Middle frontal gyrus (tissue), 1 donor: ENCODE results near the gene CDRT15.
"Not testable (repeated sequence)": the region's sequence is repeated elsewhere in the genome, so short reads cannot be mapped to it uniquely, and the experiment has no call there.

Source experiments
- DNase-seq: peaks from one replicate; pipeline ENCODE4 v3.0.0-alpha.2; 2015; ENCODE audit warnings: low spot score; ENCODE audit errors: extremely low spot score

Gene CDRT15

GRCh38 chr17:14236762-14237161, at the start of gene CDRT15:
Gene CDRT15, minus strand, starts transcription at chr17:14236862. Its CDS starts 29 bp downstream, at chr17:14236833.
- DNase-seq = not testable (repeated sequence)

- no peak for DNase-seq
These were observed 46.1 kb upstream of the CDRT15 start for GRCh38 chr17:14282726-14283125.

GRCh38 chr17:14281530-14281929, 44.9 kb upstream of the CDRT15 start:
- DNase-seq = no peak

GRCh38 chr17:14276535-14277250, 40.0 kb upstream of the CDRT15 start:
- DNase-seq = no peak

- no peak for DNase-seq
These were observed 33.8 kb upstream of the CDRT15 start for GRCh38 chr17:14270508-14270907.

GRCh38 chr17:14269473-14269872, 32.8 kb upstream of the CDRT15 start:
- DNase-seq = no peak

GRCh38 chr17:14268264-14268663, 31.6 kb upstream of the CDRT15 start:
- no peak for DNase-seq

- DNase-seq = no peak
These were observed 24.7 kb upstream of the CDRT15 start for GRCh38 chr17:14261406-14261805.

- no peak for DNase-seq
These were observed 9.0 kb upstream of the CDRT15 start for GRCh38 chr17:14245629-14246028.

- no peak for DNase-seq
These were observed 8.3 kb upstream of the CDRT15 start for GRCh38 chr17:14245002-14245401.

- DNase-seq = not testable (repeated sequence)
These were observed 2.6 kb upstream of the CDRT15 start for GRCh38 chr17:14239271-14239670.

GRCh38 chr17:14236032-14236431, 630 bp downstream of the CDRT15 start:
- not testable (repeated sequence) for DNase-seq

- DNase-seq = not testable (repeated sequence)
These were observed 1.6 kb downstream of the CDRT15 start for GRCh38 chr17:14235047-14235446.

- not testable (repeated sequence) for DNase-seq
These were observed 5.5 kb downstream of the CDRT15 start for GRCh38 chr17:14231187-14231586.

- no peak for DNase-seq
These were observed 7.8 kb downstream of the CDRT15 start for GRCh38 chr17:14228903-14229302.

GRCh38 chr17:14227052-14227451, 9.6 kb downstream of the CDRT15 start:
- DNase-seq = no peak

- DNase-seq = no peak
These were observed 11.2 kb downstream of the CDRT15 start for GRCh38 chr17:14225254-14225980.

- DNase-seq = no peak
These were observed 14.1 kb downstream of the CDRT15 start for GRCh38 chr17:14222611-14223010.

GRCh38 chr17:14214271-14214670, 22.4 kb downstream of the CDRT15 start:
- DNase-seq = no peak

- DNase-seq = no peak
These were observed 24.3 kb downstream of the CDRT15 start for GRCh38 chr17:14212401-14212800.

GRCh38 chr17:14211801-14212200, 24.9 kb downstream of the CDRT15 start:
- DNase-seq = no peak

GRCh38 chr17:14211246-14211645, 25.4 kb downstream of the CDRT15 start:
- DNase-seq = no peak

- no peak for DNase-seq
These were observed 27.4 kb downstream of the CDRT15 start for GRCh38 chr17:14209215-14209614.
